Measurements from ENCODE around the gene LAMA5. TPM values are rescaled to one million over a fixed set of nuclear protein-coding genes. Genes with fewer than 3 reads are reported as not detected.
"Not testable (repeated sequence)": the region's sequence is repeated elsewhere in the genome, so short reads cannot be mapped to it uniquely, and the experiment has no call there.

Gene LAMA5
- polyA plus RNA-seq, 1 donor, result 96.2 TPM

DNA sequence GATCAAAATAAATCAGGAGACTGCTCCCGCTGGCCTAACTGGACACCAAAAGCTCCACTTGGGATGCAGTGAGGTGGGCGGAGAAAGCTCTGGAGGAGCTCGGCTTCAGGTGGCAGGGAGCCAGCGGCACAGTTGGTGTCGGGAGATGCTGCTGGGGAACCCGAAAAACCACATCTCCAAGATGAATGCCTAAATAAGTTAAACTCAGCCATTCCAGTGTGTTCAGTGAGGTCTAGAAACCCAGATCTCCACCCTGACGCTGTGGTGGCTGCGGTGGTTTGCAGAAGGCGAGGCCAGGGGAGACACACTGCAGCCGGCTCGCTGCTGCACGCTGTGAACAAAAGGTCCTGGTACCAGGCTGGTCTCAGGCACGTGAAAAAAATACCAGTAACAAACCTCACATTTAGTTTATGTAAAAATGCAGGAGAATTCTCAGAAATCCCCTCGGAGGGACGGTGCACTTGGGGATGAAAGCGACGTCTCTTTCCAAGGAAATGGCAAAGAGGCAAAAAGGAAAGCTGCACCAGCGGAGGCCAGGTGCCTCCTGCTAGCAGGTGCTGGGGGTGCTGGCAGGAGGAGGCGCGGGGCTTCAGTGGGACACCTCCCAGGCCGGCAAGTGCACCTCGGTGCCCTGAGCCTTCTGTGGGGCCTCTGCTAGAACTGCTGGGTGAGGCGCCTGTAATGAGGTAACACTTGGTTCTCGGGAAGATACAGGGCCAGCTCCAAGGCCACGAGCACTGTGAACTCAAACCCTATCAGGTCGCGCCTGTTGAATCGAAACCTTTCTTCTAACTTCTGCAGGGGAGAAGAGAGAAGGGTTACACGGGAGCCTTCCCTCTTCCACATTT is 23.4 kb upstream of the LAMA5 start:
- no peak for DNase-seq

DNA sequence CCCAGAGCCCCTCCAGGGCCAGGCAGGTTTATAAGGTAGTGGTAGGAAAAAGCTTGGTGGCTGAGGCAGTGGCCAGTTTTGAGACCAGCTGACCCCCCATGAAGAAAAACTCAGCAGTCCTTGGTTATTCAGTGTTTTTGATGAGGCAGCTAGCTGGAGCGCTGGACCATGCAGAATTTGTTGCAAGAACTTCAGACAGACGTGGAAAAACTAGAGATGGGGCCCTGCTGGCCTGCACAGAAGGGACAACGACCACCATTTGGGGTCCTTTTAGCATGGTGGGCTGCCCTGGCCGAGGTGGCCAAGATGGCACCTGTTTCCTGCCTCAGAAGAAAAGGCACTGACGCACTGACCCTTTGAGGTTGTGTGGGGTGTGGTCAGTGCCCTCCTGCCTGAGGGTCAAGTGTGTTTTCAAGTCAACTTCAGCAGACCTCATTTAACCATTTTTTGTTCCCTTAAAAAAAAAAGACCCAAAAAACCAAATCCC is 22.5 kb upstream of the LAMA5 start:
- DNase-seq, result no peak

DNA sequence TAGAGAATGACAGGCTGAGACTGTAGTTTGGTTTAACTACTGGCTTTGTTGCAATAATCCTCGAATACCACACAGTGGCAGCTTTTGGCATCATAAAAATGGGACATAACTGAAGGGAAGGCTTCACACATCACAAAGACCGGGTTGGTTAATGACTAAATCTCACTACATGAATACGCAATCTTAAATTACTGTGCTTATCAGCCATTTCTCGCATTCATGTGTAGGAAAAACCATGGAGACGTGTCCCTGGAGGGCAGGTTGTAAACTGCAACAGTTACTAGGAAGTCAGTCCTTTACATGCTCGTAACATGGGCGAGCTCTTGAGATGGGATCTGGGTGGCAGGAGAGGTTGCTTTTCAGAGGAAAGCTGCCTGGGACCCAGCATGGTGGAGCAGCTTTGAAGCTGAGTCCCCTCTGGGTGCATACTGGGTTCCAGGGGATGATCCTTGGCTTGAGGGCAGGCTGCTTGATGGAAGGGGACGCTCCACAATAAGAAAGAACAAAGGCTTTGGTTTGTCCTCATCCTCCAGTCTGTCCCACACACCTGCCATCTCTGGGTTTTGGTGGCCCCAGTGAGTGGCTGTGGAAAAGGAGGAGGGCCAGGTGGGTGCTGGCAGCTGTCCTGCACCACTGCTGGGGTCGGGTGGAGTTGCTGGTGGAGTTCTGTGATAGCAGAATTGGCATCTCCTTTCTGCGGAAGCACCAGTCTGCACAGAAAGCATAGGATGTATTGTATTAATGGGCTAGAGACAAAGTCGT is 21.9 kb upstream of the LAMA5 start:
- no peak for DNase-seq

DNA sequence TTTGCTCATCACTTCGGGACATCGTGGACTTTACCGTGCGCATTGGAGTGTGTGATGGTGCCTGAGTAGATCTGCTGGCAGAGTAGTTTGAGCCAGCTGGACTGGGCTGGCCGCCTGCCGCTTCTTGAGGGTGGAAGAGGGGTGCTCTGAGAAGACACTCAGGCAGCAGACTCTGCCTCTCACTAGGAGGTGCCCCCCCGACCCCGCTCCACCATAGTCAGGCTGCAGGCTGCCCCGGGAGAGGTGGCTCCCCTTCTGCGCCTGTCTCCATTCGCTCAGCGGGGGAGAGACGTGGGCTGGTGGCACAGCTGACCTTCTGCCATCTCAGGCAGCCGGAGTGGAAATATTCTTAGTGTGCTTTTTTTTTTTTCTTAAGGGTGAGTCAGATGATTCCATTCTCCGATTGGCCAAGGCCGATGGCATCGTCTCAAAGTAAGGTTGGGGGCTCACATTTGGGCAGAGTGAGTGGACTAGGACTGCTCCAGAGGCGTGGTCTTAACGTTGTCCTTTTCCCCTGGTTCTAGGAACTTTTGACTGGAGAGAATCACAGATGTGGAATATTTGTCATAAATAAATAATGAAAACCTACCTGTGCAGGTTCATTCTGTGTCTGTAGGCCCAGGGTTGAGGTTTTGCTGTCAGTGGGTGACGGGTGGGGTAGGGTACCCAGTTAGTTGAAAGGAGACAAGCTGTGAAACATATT is 21.0 kb upstream of the LAMA5 start:
- no peak for DNase-seq

DNA sequence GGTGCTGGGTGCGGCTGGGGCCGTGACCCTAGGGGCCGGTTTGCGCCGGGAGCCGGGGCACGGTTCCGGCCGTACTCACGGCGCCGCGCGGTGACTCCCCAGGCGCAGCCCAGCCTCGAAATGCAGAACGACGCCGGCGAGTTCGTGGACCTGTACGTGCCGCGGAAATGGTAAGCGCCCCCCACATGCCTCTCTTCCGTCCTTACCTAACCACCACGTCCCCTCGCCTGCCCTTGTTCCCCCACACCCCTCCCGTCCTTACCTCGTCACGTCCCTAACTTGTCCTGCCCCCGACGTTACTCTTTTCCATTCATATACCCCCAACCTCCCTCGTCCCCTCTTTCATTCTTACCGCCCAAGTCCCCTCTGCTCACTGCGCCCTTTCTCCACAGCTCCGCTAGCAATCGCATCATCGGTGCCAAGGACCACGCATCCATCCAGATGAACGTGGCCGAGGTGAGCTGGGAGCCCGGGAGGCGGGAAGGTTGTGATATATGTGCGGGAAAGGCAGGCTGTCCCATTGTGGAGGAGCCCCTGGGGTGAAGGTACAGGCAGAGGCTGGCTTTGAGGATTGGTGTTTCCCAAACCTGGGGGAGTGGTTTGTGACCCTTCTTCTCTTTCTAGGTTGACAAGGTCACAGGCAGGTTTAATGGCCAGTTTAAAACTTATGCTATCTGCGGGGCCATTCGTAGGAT is 20.3 kb upstream of the LAMA5 start:
- no peak for DNase-seq

DNA sequence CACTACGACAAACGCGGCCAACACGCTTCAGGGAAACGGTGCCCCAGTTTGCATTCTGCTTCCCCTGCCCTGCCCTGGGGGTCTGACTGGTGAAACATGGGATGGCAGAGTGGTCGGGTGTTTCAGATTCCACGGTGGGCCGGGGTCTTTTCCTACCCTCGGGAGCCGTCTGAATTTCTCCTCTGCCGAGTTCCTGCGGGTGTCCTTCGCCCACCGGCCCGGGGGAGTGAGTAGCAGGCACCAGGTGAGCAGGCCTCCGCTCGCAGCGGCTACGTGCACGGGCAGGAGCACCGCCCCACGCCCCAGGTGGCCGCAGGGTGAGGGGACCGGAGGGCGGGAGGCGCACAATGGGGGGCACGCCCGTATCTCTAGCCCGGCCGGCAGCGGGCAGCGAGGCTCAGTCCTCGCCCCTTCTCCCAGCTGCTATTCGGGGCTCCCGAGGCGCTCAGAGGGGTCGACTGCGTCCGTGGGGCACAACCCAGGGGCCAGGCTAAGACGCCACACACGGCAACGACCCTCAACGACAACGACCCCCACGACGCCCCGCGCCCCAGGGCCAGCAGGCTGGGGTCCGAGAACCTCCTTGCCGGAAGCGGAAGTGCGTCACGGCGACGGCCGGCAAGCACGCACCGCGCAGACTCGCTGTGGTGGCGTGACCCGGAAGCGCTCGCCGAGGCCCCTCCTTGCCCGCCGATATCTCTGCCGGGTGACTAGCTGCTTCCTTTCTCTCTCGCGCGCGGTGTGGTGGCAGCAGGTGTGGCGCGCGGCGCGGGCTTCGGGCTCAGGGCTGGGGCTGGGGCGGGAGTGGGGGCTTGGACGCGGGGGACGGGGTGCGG is 19.5 kb upstream of the LAMA5 start, which contains the start of gene RPS21:
Gene RPS21 (plus strand): TSS at position 721 of the 836 bp plus-strand sequence. CDS start 236 bp downstream, outside the sequence.
- DNase-seq, result peak; percentile 94

DNA sequence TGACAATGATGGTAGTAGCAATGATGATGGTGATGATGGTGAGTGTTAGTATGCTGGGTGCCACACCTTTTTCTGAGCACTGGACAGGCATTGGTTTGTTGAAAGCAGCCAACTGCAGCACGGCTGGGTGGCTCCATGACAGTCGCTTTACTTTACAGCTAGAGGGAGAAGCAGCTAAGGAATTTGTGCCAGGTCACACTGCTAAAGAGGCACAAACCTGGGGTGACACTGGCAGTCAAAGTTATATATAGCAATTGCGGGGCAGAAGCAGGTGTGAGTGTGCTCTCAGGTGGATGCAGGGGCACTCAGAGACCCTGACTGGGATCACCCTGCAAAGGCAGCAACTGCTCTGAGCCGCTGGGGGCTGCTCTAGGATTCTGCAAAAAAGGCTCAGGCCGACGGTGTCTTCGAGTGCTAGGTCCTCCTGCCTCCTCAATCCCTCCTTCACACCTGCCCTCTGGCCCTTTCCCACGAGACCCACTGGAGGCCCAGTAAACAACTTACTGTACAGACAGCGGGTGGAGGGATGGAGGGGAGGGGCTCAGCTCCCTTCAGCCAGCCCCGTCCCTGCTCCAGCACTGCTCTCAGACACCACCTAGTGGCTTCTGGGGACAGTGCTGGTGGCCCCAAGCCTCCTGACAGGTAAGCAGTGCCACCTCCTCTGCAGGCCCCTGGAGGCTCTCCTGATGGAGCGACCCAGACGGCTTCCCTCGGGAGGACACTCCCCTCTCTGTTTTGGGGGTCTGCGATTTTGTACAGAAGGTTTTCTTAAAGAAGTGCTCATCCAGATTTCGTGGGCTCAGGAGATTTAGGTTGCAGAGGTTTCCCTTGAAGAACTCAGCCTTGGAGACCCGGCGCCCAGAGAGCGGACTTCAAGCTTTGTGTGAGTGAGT is 15.4 kb upstream of the LAMA5 start:
- DNase-seq, result no peak

DNA sequence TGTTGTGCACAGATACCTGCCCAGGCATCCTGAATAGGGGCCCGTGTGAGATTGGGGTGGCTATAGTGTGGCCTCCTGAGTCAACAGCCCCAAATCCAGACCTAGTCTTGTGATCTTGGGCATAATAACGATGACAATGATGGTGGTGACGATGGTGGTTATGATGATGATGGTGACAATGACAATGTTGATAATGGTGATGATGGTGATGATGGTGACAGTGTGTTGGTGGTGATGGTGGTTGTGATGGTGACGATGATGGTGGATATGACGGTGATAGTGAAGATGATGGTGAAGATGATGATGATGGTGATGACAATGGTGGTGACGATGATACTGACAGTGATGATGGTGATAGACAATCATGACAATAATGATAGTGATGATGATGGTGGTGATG is 14.7 kb upstream of the LAMA5 start:
- DNase-seq, result no peak

DNA sequence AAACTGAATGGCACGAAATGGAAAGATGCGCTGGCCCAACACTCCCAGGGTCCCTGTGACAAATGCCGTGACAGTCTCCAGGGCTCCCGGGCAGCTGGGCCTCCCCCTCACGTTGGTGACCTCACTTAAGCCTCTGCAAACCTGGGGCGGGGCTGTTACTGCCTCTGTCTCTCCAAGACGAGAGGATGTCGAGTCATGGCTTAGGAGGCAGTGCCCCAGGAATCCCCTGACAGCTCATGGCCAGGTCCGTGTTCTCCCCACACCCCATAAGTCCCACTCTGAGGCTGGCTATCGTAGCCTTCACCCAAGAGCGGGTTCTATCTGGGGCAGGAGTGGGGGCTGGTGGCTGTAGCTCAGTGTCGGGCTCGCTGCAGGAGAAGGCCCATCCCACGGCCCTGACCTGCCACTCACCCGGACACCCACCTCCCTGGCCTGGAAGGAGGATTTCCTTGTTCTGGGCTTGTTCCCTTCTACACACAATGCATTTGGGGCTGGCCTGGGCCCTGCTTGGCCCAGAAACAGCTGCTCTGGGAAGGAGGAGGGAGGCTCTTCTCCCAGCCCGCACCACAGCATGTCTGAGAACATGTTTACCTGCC is 14.2 kb upstream of the LAMA5 start:
- no peak for DNase-seq

DNA sequence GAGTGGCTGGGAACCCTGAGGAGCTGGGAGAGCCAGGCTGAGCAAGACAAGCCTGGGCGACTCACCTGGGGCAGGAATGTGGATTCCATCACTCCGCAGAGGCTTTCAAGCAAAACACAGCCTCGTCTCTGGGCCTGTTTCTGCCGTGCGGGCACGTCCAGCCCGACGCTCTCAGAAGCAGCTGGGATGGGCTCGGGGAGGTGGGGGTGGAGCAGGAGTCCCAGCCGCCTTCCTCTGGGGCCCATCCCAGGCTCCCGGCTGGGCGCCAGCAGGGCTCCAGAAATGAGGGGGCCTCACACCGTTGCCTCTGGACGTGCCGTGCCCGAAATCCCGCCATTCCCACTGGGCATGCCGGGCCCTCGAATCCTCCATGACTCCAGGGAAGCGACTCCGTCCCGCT is 11.1 kb upstream of the LAMA5 start:
- no peak for DNase-seq

DNA sequence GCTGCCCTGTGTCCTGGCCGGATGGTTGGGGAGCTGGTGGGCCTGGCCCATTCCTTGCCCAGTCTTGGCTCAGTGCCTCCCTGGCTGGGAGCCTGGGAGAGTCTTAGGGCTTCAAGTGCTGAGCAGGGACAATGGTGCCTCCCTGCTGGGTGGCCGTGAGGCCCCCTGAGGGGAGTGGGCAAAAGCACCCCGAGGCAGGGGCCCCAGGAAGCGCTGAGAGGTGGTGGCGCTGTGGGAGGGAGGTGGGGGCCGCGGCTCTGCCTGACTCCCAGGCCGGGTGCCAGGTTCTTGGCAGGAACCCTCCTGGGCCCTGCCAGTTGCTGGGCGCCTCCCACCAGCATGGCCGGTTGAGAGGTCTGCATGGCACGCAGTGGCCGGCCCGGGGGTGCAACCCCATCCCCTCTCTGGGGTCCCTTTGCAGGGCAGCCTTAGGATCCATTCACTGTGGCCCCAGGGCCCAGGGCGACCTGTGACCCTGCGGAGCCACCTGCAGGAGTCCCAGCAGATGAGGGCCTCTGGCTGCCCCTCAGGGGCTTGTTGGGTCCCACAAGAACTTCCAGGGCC is 10.6 kb upstream of the LAMA5 start:
- no peak for DNase-seq

DNA sequence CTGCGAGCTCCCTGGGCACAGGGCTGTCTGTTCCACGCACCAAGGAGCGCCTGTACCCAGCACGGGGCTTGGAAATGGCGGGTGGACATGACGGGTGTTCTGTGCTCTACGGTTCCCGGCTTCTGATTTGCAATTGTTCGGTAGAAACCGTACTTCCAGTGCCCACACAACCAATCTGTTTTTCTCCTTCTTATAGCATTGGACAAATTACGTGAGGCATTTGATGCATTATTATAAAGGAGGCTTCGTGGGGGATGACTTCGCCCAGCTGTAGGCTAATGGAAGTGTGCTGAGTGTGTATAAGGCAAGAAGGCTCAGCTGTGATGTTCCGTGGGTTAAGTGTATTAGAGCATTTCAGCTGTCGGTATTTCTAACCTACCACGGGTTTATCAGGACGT is 10.0 kb upstream of the LAMA5 start:
- no peak for DNase-seq

DNA sequence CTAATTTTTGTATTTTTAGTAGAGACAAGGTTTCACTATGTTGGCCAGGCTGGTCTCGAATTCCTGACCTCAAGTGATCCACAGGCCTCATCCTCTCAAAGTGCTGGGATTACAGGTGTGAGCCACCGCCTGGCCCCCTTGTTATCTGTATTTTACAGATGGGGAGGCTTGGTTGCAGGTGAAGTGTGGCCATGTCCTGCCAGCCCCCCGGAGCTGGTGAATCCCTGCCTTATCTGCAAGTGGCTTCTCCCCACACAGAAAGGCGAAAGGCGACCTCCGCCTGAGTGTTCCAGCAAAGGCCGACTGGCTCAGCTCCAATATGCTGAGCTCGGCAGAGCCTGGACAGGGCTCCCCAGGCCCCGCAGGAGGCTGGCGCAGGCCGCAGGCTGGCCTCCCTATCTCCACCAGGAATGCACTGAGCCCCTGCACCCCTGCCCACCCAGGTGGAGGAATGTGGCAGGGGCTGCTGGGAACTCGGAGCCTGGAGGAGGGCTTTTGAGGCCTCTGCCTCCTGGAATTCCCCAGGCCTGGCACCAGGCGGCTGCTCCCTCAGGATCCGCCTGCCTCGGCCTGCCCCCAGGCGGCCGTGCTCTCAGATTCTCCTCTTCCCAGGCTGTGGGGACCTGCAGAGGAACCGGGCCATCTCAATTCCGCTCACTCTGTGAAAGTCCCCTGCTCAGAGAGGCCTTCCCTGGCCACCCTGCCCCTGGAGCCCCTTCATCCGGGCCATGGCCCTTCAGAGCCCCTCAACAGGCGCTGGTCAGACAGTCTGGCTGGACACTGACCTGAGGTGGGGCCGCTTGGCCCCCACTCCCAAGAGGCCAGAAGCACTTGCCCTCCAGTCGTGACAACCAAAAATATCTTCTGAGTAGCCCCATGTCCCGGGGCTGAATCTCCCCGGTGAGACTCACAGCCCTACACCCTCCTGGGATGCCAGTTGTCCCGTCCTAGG is 9.3 kb upstream of the LAMA5 start:
- DNase-seq, result no peak

DNA sequence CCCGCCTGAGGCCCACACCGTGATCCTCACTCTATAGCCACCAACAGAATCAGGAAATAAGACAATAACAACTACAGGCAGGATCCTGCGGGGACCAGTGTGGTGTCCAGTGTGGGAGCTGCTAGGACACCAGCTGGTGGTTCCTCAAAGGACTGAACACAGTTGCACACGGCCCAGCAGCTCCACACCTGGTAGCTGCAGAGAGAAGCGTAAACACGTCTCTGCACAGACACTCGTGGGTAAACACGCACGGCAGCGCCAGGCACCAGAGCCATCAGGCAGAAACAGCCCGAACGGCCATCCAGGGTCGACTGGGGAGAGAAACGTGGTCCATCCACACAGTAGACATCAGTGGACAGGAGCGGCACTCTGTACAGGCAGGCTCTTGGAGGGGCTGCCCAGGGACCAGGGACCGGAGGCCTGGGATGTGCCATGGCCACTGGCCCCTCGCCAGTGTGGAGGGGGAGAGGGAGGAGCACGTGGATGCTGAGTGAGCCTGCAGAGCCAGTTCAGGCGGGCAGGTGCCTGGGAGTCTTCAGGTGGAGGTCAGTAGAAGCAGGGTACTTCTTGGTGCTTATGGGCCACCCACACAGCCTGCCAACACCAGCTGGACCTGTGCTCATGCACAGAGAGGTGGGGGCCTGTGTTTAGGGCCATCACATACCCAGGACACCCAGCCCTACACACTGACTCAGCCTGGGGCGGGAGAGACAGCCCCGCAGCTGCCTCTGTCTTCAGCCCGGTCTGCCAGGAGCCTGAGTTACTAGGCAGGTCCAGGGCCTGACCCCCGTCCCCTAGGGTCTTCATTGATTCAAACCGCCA is 7.4 kb upstream of the LAMA5 start:
- DNase-seq, result no peak

DNA sequence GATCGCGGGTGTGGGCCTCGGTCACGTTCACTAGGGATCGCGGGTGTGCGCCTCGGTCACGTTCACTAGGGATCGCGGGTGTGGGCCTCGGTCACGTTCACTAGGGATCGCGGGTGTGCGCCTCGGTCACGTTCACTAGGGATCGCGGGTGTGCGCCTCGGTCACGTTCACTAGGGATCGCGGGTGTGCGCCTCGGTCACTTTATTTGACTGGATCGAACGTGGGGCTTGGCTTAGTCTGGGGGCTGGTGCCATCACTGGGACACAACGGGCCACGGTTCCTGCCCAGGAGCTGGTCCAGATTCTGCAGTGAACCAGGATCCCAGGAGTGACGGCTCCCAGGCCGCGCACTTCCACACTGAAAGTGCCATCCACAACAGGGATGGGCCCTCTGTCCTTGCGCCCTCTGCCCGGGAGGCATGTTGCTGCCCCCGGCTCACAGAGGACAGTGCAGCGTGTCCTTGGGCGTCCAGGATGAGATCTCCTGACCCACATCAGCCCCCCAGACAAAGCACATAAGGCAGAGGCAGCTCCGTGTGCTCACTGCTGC is 6.6 kb upstream of the LAMA5 start:
- not testable (repeated sequence) for DNase-seq

DNA sequence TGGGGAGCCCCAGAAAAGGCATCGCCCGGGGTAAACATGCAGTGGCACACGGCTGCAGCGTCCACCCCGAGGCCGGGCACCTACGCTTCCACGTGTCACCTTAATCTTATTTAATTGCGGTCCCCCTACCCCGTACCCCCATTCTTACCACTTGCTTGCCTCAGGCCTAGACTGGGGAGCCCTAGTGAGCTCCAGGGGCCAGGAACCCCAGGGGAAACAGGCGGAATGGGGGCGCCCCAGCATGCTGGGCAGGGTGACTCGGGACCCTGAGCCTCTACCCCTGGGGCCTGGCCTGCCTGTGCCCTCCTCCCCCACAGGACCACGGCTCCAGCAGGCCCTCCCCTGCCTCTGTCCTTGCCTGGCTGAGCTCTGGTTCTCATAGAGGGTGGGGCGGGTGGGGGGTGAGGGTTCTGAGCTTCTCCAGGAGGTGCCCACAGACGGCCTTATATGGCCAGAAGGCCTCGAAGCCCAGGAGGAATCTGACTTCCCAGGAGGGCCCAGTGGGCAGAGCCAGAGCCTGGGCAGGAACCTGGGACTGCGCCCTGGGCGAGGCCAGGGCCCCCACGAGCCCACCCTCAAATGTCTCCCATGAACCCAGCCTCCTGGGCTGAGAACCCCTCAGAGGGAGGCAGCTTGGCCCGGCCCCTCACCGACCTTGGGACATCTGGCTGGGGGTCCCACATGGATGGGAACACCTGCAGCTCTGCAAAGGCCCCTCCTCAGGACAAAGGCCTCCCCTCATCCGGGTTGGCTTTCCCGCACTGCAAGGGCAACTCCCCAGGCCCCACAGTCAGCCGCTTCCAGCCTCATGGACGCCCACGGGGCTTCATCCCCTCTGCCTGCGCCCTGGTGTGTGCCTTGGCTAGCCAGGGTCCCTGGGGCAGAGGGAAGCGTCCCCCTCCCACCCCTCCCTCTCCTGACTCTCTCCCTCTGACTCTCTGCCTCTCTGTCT is 5.2 kb upstream of the LAMA5 start:
- no peak for DNase-seq

All from hindlimb muscle (tissue), 1 donor.